ENCODE results near the gene TUBA3D. TPM values are rescaled to one million over a fixed set of nuclear protein-coding genes. Genes with fewer than 3 reads are reported as not detected.

TUBA3D gene
- total and polyA plus RNA-seq, 9 of the 15 experiments (the other 6 are each of a cell fraction or from before 2014, with no cell fraction given), result not detected

- TF ChIP-seq ZMIZ1 (IDR thresholded peaks at IDR 0.05; ENCODE audit: low read depth in 2 of 2, low read length in 2 of 2), result no peak
- TF ChIP-seq COPS2 (conservative IDR thresholded peaks at IDR 0.05), result no peak
- no peak for TF ChIP-seq ZBTB11 (CRISPR knock-in tag; IDR thresholded peaks at IDR 0.05)
- peak; percentile 62; the same call in 1 of the 2 replicates for TF ChIP-seq MTA3 (IDR thresholded peaks at IDR 0.05; ENCODE audit: borderline replicate concordance)
- peak; percentile 45; the same call in 1 of the 2 replicates for TF ChIP-seq DPF2 (IDR thresholded peaks at IDR 0.05)
- no peak for TF ChIP-seq PBX2 (CRISPR knock-in tag; IDR thresholded peaks at IDR 0.05; ENCODE audit: low read depth)
- no peak for TF ChIP-seq PBX2 (tag; conservative IDR thresholded peaks at IDR 0.05; ENCODE audit: low read depth)
- no peak for TF ChIP-seq NR4A1 (CRISPR knock-in tag; IDR thresholded peaks at IDR 0.05)
- no peak for TF ChIP-seq NR4A1 (tag; IDR thresholded peaks at IDR 0.05)
- no peak for TF ChIP-seq ZC3H8 (IDR thresholded peaks at IDR 0.05)
- no peak for TF ChIP-seq RAD51 (IDR thresholded peaks at IDR 0.05; ENCODE audit: borderline replicate concordance, low read depth)
- TF ChIP-seq ZNF24 (IDR thresholded peaks at IDR 0.05), result no peak
- no peak for TF ChIP-seq ZNF668 (CRISPR knock-in tag; IDR thresholded peaks at IDR 0.05)
- no peak for TF ChIP-seq PYGO2 (tag; IDR thresholded peaks at IDR 0.05)
- no peak for TF ChIP-seq USF2 (CRISPR knock-in tag; IDR thresholded peaks at IDR 0.05)
Measured at GRCh38 chr2:131492418-131493198, 16.7 kb downstream of the TUBA3D start (continued).

Measured in K562 (cell line).